GM18526 (cell line): Measurements from ENCODE around the gene KCNA4.

Experiments used
- POLR2A ChIP-seq: IDR thresholded peaks from 3 replicates; pipeline ENCODE4 v1.6.1; 2011; ENCODE audit not compliant: insufficient read length; ENCODE audit errors: extremely low read depth

KCNA4 gene

GRCh38 chr11:30016588-30017363 lies at the start of gene KCNA4:
Gene KCNA4, minus strand, starts transcription at chr11:30017030. Its CDS starts 4,352 bp downstream, at chr11:30012678.
- TF ChIP-seq POLR2A, result no peak

DNA sequence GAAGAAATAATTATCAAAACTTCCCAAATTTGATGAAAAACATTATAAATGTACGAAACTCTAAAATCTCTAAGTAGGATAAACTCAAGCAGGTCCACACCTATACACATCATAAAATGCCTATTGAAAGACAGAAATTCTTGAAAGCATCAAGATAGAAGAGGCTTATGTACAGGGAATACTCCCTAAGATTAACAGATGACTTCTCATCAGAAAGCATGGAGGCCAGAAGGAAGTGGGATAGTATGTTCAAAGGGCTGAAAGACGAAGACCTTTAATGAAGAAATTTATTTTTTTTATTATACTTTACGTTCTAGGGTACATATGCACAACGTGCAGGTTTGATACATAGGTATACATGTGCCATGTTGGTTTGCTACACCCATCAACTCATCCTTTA lies 45.3 kb upstream of the KCNA4 start:
- TF ChIP-seq POLR2A, result no peak

DNA sequence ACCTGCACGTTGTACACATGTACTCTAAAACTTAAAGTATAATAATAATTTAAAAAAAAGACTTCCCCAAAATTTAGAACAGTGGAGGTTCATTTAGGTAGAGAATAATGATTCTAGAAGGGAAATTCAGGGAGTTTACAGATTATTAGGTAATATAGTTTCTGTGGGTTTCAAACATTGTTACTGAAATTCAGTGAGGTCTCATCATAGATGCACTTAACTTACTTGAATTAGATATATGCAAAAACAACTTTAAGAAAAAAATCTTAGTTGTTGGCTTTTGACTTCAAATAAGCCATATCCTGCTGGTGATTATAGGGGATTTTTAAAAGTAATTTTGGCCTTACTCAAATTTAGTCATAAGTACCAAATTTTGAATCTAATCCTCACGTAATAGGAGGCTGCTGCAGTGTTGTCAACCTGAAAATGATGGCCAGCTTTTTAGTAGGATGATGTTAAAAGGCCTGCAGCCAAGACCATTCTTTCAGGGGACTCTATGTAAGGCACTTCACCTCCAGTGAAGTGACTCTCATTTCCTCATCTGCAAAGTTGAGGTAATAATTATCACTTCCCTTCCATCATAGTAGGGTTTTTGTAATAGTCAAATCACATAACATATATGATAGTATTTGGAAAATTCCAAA lies 42.5 kb upstream of the KCNA4 start:
- TF ChIP-seq POLR2A, result no peak

DNA sequence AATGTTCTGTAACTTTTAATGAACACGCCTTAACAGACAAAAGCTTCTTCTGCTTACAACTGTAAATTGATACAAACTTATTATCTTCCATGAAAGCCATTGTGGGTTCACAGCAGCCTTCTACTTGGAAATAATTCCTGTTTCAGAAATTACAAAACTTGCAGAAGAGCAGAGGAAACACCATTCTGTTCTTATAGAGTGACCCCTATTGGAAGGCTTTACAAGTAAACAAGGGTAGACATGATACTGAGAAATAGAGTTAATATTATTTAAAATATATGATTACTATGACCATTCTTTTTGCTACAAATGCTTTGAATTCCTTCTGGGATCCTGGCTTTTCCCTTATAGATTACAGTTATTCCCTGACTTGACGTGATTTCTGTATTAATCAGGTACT lies 32.4 kb upstream of the KCNA4 start:
- no peak for TF ChIP-seq POLR2A

DNA sequence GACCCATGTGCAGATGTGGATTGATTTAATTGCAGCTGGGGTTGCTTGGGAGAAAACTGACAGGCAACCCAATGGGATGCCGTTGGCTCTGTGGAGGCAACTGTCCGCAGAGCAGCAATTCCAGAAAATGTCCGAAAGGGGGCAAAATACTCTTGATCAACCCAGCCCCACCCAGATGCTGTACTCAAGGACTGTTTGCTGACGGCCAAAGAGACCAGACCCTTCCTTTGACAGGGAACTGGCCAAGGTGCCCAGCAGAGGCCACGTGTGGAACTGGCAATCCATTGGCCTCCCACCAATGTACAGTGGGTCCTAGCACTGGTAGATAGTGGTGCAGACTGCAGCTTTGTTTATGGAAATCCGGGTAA lies 29.7 kb upstream of the KCNA4 start:
- TF ChIP-seq POLR2A, result no peak

- TF ChIP-seq POLR2A, result no peak
Observed at GRCh38 chr11:30045921-30046577, 29.2 kb upstream of the KCNA4 start.

- no peak for TF ChIP-seq POLR2A
Observed at GRCh38 chr11:30045144-30045543, 28.3 kb upstream of the KCNA4 start.

- no peak for TF ChIP-seq POLR2A
Observed at GRCh38 chr11:30041171-30041570, 24.3 kb upstream of the KCNA4 start.

DNA sequence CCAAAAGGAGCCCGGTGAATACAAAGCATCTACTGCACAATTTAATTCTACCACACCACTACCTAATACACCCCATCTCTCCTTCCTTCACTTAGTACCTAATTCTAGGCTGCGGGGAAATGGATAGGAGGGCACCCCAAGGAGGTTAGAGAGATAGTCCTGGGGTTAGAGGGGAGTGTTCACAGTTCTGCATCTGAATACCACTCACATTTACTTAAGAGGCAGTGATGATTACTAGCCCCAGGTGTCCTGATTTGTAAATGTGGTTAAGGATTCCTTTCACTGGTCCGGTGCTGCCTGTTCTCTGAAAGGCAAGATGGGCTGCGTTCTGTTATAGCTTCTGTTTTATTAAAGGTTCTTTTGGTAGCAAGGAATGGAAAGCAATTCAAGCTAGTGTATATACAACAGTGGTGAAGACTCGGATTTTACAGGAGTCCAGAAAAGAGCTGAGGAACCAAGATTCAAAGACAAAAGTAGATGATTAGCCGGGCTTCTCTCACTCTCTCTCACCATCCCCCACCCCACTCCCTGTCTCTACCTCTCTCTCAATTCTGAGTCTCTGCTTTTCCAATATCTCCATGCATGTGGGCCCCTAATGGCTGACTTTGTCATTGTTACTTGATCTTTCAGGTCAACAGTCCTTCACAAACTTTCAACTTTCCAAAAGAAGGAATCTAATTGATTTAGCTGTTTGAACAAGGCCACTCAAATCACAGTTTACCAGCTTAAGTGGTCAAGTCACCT lies 8.7 kb upstream of the KCNA4 start:
- no peak for TF ChIP-seq POLR2A

GRCh38 chr11:30023074-30023473 lies 6.2 kb upstream of the KCNA4 start:
- no peak for TF ChIP-seq POLR2A

DNA sequence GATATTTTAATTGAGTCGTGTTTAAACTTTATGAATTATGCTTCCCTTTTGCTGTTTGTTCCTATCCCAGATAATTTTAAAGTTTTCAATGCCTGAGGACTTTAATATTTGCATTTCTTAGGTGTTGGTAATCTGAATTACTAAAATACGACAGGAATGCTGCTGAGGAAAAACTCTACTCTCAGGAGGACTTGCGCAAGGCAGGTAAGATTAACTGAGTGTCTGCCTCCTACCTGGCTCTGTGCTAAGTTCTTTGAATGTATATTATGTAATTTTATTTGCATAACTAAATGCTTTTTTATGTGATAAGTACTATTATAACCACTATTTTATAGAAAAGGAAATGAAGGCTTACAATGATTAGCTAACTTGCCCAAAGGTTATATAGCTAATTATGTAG lies 2.7 kb upstream of the KCNA4 start:
- TF ChIP-seq POLR2A, result no peak

DNA sequence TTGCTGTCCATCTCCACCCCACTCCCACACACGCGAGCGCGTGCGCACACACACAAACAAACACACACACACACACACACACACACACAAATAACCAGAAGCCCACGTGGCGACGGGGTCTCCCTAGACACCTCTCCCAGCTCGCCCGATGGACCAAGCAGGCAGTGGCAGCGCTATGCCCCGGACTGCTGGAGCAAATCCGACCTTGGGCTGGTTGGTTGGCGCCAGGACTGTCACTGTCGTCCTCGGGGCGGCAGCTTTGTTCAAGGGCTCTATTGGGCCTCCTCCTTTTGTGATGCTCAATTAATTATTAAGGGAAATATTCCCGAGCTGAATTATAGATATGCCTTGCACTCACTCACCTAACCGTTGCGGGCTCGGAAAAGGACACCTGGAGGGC lies 1.7 kb upstream of the KCNA4 start:
- no peak for TF ChIP-seq POLR2A

GRCh38 chr11:30017445-30017895 lies 640 bp upstream of the KCNA4 start:
- no peak for TF ChIP-seq POLR2A

DNA sequence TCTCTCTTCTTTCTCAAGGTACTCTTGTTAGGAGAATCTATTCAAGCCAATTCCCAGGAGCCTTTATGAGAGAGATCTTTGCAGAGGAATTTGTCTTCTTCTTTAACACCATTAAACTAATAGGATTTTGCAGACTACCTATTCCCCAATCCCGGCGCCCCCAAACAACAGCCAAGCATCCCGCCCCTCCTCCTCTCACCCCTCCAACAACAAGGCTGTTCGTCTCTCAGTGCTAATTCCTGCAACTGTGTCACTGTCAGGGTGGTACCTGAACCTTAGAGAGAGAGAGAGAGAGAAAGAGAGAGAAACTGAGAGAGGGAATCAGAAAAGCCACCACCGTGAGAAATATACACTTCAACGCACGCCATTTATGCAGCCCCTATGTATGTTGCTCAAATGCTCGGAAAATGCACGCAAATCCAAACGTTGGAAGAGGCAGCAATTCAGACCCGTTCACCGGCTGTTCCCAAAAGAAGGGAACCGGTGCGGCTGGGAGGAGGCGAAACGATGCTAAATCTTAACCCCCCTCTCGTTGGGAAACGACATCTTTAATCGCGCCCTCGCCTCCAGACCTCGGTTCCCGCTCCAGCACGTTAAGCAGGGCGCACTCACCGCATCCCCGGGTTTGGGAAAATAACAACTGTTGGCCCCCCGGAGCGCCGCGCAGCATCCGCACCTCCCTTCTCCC lies 961 bp downstream of the KCNA4 start:
- no peak for TF ChIP-seq POLR2A

- no peak for TF ChIP-seq POLR2A
Observed at GRCh38 chr11:30012346-30012745, 4.5 kb downstream of the KCNA4 start.
